SK-N-SH (cell line): Measurements from ENCODE around the gene SHE.

ENCODE experiments used
- CHD2 ChIP-seq: fragments of 150-350 bp; IDR thresholded peaks from 2 replicates; pipeline ENCODE4 v1.6.1; 2018; ENCODE audit warnings: low read length; ENCODE audit not compliant: partially characterized antibody
- CTCF ChIP-seq: fragments of 200-600 bp; sonication (generic); IDR thresholded peaks from 2 replicates; pipeline ENCODE4 v1.6.1; 2017; ENCODE audit warnings: antibody characterized with exemption, mild to moderate bottlenecking, moderate library complexity
- NRF1 ChIP-seq: IDR thresholded peaks from 2 replicates; pipeline ENCODE4 v1.6.1; 2012; ENCODE audit warnings: low read depth, mild to moderate bottlenecking, low read length
- SMC3 ChIP-seq: IDR thresholded peaks from 2 replicates; pipeline ENCODE4 v1.6.1; 2012; ENCODE audit warnings: low read depth, low read length, improper control_type of control experiment
- TCF12 ChIP-seq: IDR thresholded peaks from 2 replicates; pipeline ENCODE4 v1.4.0; 2012

- TF ChIP-seq NRF1 (no peak), CTCF (no peak), TCF12 (no peak), CHD2 (no peak), SMC3 (no peak)
Measured at GRCh38 chr1:154456631-154457030, 45.6 kb downstream of the SHE start.
